Mesodermal cell (in vitro differentiated cells): ENCODE results near the gene GPR55.

Experiments used
- H3K27ac ChIP-seq: 2 replicates; pipeline ENCODE4 v1.7.0; 2013; ENCODE audit warnings: mild to moderate bottlenecking, low read depth, low read length, moderate library complexity; ENCODE audit not compliant: severe bottlenecking
- H3K36me3 ChIP-seq: 2 replicates; pipeline ENCODE4 v1.7.1; 2013; ENCODE audit warnings: mild to moderate bottlenecking, low read length, moderate library complexity; ENCODE audit not compliant: control insufficient read depth, insufficient read depth
- H3K4me1 ChIP-seq: one replicate; pipeline ENCODE4 v1.7.1; 2013; ENCODE audit warnings: mild to moderate bottlenecking, low read length; ENCODE audit not compliant: insufficient read depth, control insufficient read depth, poor library complexity, severe bottlenecking
- H3K4me3 ChIP-seq: 2 replicates; pipeline ENCODE4 v1.7.0; 2013; ENCODE audit warnings: low read length, control low read depth, mild to moderate bottlenecking; ENCODE audit not compliant: insufficient read depth, poor library complexity, severe bottlenecking; ENCODE audit errors: extremely low read depth
- H3K9me3 ChIP-seq: 2 replicates; pipeline ENCODE4 v1.7.1; 2013; ENCODE audit warnings: mild to moderate bottlenecking, low read length, moderate library complexity; ENCODE audit not compliant: control insufficient read depth
- WGBS, 2 experiments: methylation state at CpG; one replicate each; pipeline ENCODE4 v1.1.5; 2013; ENCODE audit warnings: missing lambda C conversion rate in 2 of 2; ENCODE audit not compliant: insufficient coverage in 2 of 2; 5-methylcytosine and 5-hydroxymethylcytosine counted together

The GPR55 gene

GRCh38 chr2:230898713-230899091, 26.3 kb downstream of the GPR55 start:
- WGBS, 2 experiments, result 82% methylated on average over 3 to 6 of the region's 8 CpGs
- H3K36me3 ChIP-seq, result no peaks in the 10 kb centered on the region
- peaks cover 16% of the 10 kb centered on the region for H3K4me1 ChIP-seq
- no peak overlapping the region for H3K4me3 ChIP-seq
- no peaks in the 10 kb centered on the region for H3K9me3 ChIP-seq
- H3K27ac ChIP-seq, result peak overlapping the region; percentile 33

- no peak overlapping the region for H3K4me3 ChIP-seq
- peaks cover 21% of the 10 kb centered on the region for H3K4me1 ChIP-seq
- no peaks in the 10 kb centered on the region for H3K36me3 ChIP-seq
- WGBS, 2 experiments, result 94 to 95% methylated on average over 12 to 13 of the region's 13 CpGs
- H3K9me3 ChIP-seq, result no peaks in the 10 kb centered on the region
- no peak overlapping the region for H3K27ac ChIP-seq
Measured at GRCh38 chr2:230898016-230898712, 26.9 kb downstream of the GPR55 start.

GRCh38 chr2:230896346-230897115, 28.5 kb downstream of the GPR55 start:
- 91% methylated on average over 15 to 16 of the region's 19 CpGs for whole genome bisulfite sequencing, 2 experiments
- Histone ChIP-seq H3K27ac (no peak overlapping the region), H3K4me3 (no peak overlapping the region), H3K4me1 (peaks cover 28% of the 10 kb centered on the region), H3K9me3 (peaks cover 6% of the 10 kb centered on the region), H3K36me3 (no peaks in the 10 kb centered on the region)

GRCh38 chr2:230895536-230896345, 29.3 kb downstream of the GPR55 start:
- 71 to 88% methylated on average over 1 to 5 of the region's 6 CpGs for WGBS, 2 experiments
- Histone ChIP-seq H3K4me3 (no peak overlapping the region), H3K27ac (no peak overlapping the region), H3K36me3 (no peaks in the 10 kb centered on the region), H3K4me1 (peaks cover 35% of the 10 kb centered on the region), H3K9me3 (peaks cover 6% of the 10 kb centered on the region)

GRCh38 chr2:230893841-230894781, 30.9 kb downstream of the GPR55 start:
- Histone ChIP-seq H3K4me3 (no peak overlapping the region), H3K36me3 (no peaks in the 10 kb centered on the region), H3K4me1 (peaks cover 33% of the 10 kb centered on the region), H3K27ac (no peak overlapping the region), H3K9me3 (peaks cover 6% of the 10 kb centered on the region)
- 83 to 90% methylated on average over 16 of the region's 19 CpGs for WGBS, 2 experiments

GRCh38 chr2:230893338-230893737, 31.7 kb downstream of the GPR55 start:
- WGBS, 2 experiments, result 61 to 73% methylated on average over 3 to 6 of the region's 6 CpGs
- Histone ChIP-seq H3K4me3 (no peak overlapping the region), H3K36me3 (no peaks in the 10 kb centered on the region), H3K4me1 (peaks cover 31% of the 10 kb centered on the region), H3K9me3 (peaks cover 6% of the 10 kb centered on the region), H3K27ac (no peak overlapping the region)

- H3K36me3 ChIP-seq, result no peaks in the 10 kb centered on the region
- H3K4me1 ChIP-seq, result peaks cover 31% of the 10 kb centered on the region
- no peak overlapping the region for H3K4me3 ChIP-seq
- WGBS, 2 experiments, result 86 to 87% methylated on average over 4 to 6 of the region's 6 CpGs
- H3K27ac ChIP-seq, result peak overlapping the region; percentile 41
- peaks cover 6% of the 10 kb centered on the region for H3K9me3 ChIP-seq
Measured at GRCh38 chr2:230891509-230891908, 33.5 kb downstream of the GPR55 start.

GRCh38 chr2:230891064-230891463, 34.0 kb downstream of the GPR55 start:
- H3K36me3 ChIP-seq, result no peaks in the 10 kb centered on the region
- H3K27ac ChIP-seq, result peak overlapping the region; percentile 41
- H3K4me3 ChIP-seq, result no peak overlapping the region
- WGBS, 2 experiments, result 76 to 88% methylated on average over 2 to 3 of the region's 5 CpGs
- peaks cover 32% of the 10 kb centered on the region for H3K4me1 ChIP-seq
- H3K9me3 ChIP-seq, result peaks cover 6% of the 10 kb centered on the region

GRCh38 chr2:230890646-230891045, 34.4 kb downstream of the GPR55 start:
- Histone ChIP-seq H3K4me1 (peaks cover 37% of the 10 kb centered on the region), H3K4me3 (no peak overlapping the region), H3K36me3 (no peaks in the 10 kb centered on the region), H3K27ac (no peak overlapping the region), H3K9me3 (peaks cover 6% of the 10 kb centered on the region)
- 93 to 94% methylated on average over 4 of the region's 4 CpGs for WGBS, 2 experiments
